Neural crest cell (in vitro differentiated cells): ENCODE data around the gene SAFB2. TPM values are rescaled to one million over a fixed set of nuclear protein-coding genes. Genes with fewer than 3 reads are reported as not detected.

Experiments used
- DNase-seq: peaks from one replicate; pipeline ENCODE4 v3.0.0; 2021; ENCODE audit warnings: low read depth, mixed read lengths, low spot score
- H3K27ac Mint-ChIP-seq: one replicate; pipeline ENCODE4 v1.8.0; 2021; ENCODE audit warnings: mild to moderate bottlenecking, mixed read lengths; ENCODE audit not compliant: unreplicated experiment
- H3K27me3 Mint-ChIP-seq: 2 replicates; pipeline ENCODE4 v1.8.0; 2021; ENCODE audit warnings: low read depth, mild to moderate bottlenecking, mixed read lengths
- H3K36me3 Mint-ChIP-seq: 2 replicates; pipeline ENCODE4 v1.8.0; 2021; ENCODE audit warnings: low read depth, mild to moderate bottlenecking, mixed read lengths
- H3K4me1 Mint-ChIP-seq: 2 replicates; pipeline ENCODE4 v1.8.0; 2021; ENCODE audit warnings: mixed read lengths
- H3K4me3 Mint-ChIP-seq: one replicate; pipeline ENCODE4 v1.8.0; 2021; ENCODE audit warnings: mild to moderate bottlenecking, mixed read lengths
- H3K9me3 Mint-ChIP-seq: 2 replicates; pipeline ENCODE4 v1.8.0; 2021; ENCODE audit warnings: mixed read lengths
- CTCF ChIP-seq: fragments of 200-600 bp; sonication (generic); conservative IDR thresholded peaks from 2 replicates; pipeline ENCODE4 v1.5.0; 2021; ENCODE audit warnings: antibody characterized with exemption, mild to moderate bottlenecking
- total RNA-seq: library from RNA; stranded (reverse); gene quantifications from 2 replicates; pipeline ENCODE4 v1.2.1, GENCODE V29; 2021

Gene SAFB2
- total RNA-seq, 1 donor from 2014 or later, result 103 TPM

- H3K4me1 Mint-ChIP-seq, result no peaks in the 10 kb centered on the region
- H3K27me3 Mint-ChIP-seq, result no peaks in the 10 kb centered on the region
- H3K36me3 Mint-ChIP-seq, result peaks cover 23% of the 10 kb centered on the region
- H3K27ac Mint-ChIP-seq, result no peak overlapping the region
- no peak overlapping the region for H3K4me3 Mint-ChIP-seq
- no peak for DNase-seq
- no peaks in the 10 kb centered on the region for H3K9me3 Mint-ChIP-seq
- no peak for TF ChIP-seq CTCF
These were observed 15.0 kb downstream of the SAFB2 start for GRCh38 chr19:5607318-5608275.

- H3K4me1 Mint-ChIP-seq, result no peaks in the 10 kb centered on the region
- TF ChIP-seq CTCF, result no peak
- no peak overlapping the region for H3K4me3 Mint-ChIP-seq
- H3K27me3 Mint-ChIP-seq, result no peaks in the 10 kb centered on the region
- H3K9me3 Mint-ChIP-seq, result no peaks in the 10 kb centered on the region
- H3K27ac Mint-ChIP-seq, result no peak overlapping the region
- H3K36me3 Mint-ChIP-seq, result peaks cover 23% of the 10 kb centered on the region
- DNase-seq, result no peak
These were observed 17.2 kb downstream of the SAFB2 start for GRCh38 chr19:5605362-5605761.

GRCh38 chr19:5603626-5604025 is 18.9 kb downstream of the SAFB2 start:
- H3K27ac Mint-ChIP-seq, result no peak overlapping the region
- H3K27me3 Mint-ChIP-seq, result no peaks in the 10 kb centered on the region
- H3K4me3 Mint-ChIP-seq, result no peak overlapping the region
- no peak for DNase-seq
- no peaks in the 10 kb centered on the region for H3K4me1 Mint-ChIP-seq
- H3K36me3 Mint-ChIP-seq, result peaks cover 28% of the 10 kb centered on the region
- TF ChIP-seq CTCF, result no peak
- no peaks in the 10 kb centered on the region for H3K9me3 Mint-ChIP-seq

GRCh38 chr19:5600797-5601196 is 21.8 kb downstream of the SAFB2 start:
- H3K36me3 Mint-ChIP-seq, result peaks cover 30% of the 10 kb centered on the region

GRCh38 chr19:5595745-5596144 is 26.8 kb downstream of the SAFB2 start:
- H3K36me3 Mint-ChIP-seq, result peaks cover 24% of the 10 kb centered on the region
- no peak overlapping the region for H3K27ac Mint-ChIP-seq
- H3K4me3 Mint-ChIP-seq, result no peak overlapping the region
- no peaks in the 10 kb centered on the region for H3K27me3 Mint-ChIP-seq
- H3K9me3 Mint-ChIP-seq, result no peaks in the 10 kb centered on the region
- DNase-seq, result no peak
- no peak for TF ChIP-seq CTCF
- H3K4me1 Mint-ChIP-seq, result no peaks in the 10 kb centered on the region

More at GRCh38 chr19:5600797-5601196, 21.8 kb downstream of the SAFB2 start:
- no peak for DNase-seq
- Mint-ChIP-seq H3K9me3 (no peaks in the 10 kb centered on the region), H3K4me1 (no peaks in the 10 kb centered on the region), H3K4me3 (no peak overlapping the region), H3K27ac (no peak overlapping the region), H3K27me3 (no peaks in the 10 kb centered on the region)
- no peak for TF ChIP-seq CTCF
